Liver (tissue), 9 donors: Measurements from ENCODE around the gene KRTAP9-6. TPM values are rescaled to one million over a fixed set of nuclear protein-coding genes. Genes with fewer than 3 reads are reported as not detected.

Source experiments
- DNase-seq: peaks from one replicate; pipeline ENCODE4 v3.0.0-alpha.2; 2017; ENCODE audit warnings: low spot score
- H3K27ac ChIP-seq, 2 donors: one replicate each; pipeline ENCODE4 v1.7.0; 2013; ENCODE audit warnings: inconsistent platforms in 2 of 2, low read length in 2 of 2, control low read depth in 1 of 2, low read depth in 1 of 2, mild to moderate bottlenecking in 1 of 2
- H3K27me3 ChIP-seq, 4 donors: one replicate each; pipeline versions ENCODE4 v1.6.1 to v1.7.0; 2013; ENCODE audit warnings: low read length in 3 of 4, inconsistent platforms in 1 of 4, mild to moderate bottlenecking in 1 of 4, moderate library complexity in 1 of 4; ENCODE audit not compliant: control insufficient read depth in 4 of 4, insufficient read depth in 4 of 4
- H3K36me3 ChIP-seq, 4 donors: one replicate each; pipeline versions ENCODE4 v1.6.1 to v1.7.0; 2013; ENCODE audit warnings: low read length in 3 of 4, mild to moderate bottlenecking in 3 of 4, low read depth in 1 of 4, moderate library complexity in 1 of 4; ENCODE audit not compliant: control insufficient read depth in 4 of 4, insufficient read depth in 3 of 4
- H3K4me1 ChIP-seq, 4 donors: one replicate each; pipeline versions ENCODE4 v1.6.1 to v1.7.0; 2013; ENCODE audit warnings: low read length in 3 of 4, mild to moderate bottlenecking in 3 of 4, moderate library complexity in 1 of 4; ENCODE audit not compliant: control insufficient read depth in 4 of 4, insufficient read depth in 4 of 4
- H3K4me3 ChIP-seq, 3 donors: one replicate each; pipeline versions ENCODE4 v1.6.1 to v1.7.0; 2013; ENCODE audit warnings: low read length in 3 of 3, control low read depth in 1 of 3, low read depth in 1 of 3, mild to moderate bottlenecking in 1 of 3
- H3K9ac ChIP-seq, 2 donors: one replicate each; pipeline ENCODE4 v1.7.0; 2013; ENCODE audit warnings: low read length in 2 of 2, mild to moderate bottlenecking in 2 of 2, moderate library complexity in 2 of 2, control low read depth in 1 of 2, low read depth in 1 of 2
- H3K9me3 ChIP-seq, 4 donors: one replicate each; pipeline versions ENCODE4 v1.6.1 to v1.7.0; 2013; ENCODE audit warnings: low read length in 3 of 4; ENCODE audit not compliant: control insufficient read depth in 4 of 4
- ATF3 ChIP-seq: IDR thresholded peaks from 2 replicates; pipeline ENCODE4 v1.6.1; 2016; ENCODE audit warnings: antibody characterized with exemption
- CTCF ChIP-seq: fragments of 150-350 bp; IDR thresholded peaks from 2 replicates; pipeline ENCODE4 v1.5.1; 2017; ENCODE audit warnings: improper control_type of control experiment, low read depth, low read length; ENCODE audit not compliant: missing input control
- HNF4G ChIP-seq: IDR thresholded peaks from 2 replicates; pipeline ENCODE4 v1.6.1; 2016; ENCODE audit warnings: antibody characterized with exemption
- REST ChIP-seq: IDR thresholded peaks from 2 replicates; pipeline ENCODE4 v1.6.1; 2016; ENCODE audit warnings: antibody characterized with exemption, mild to moderate bottlenecking
- RXRA ChIP-seq, 2 donors: IDR thresholded peaks; 2 replicates each; pipeline ENCODE4 v1.6.1; 2017 to 2018; ENCODE audit warnings: antibody characterized with exemption in 2 of 2, mild to moderate bottlenecking in 1 of 2
- TAF1 ChIP-seq: conservative IDR thresholded peaks from 2 replicates; pipeline ENCODE4 v1.6.1; 2016; ENCODE audit warnings: antibody characterized with exemption, mild to moderate bottlenecking
- YY1 ChIP-seq: IDR thresholded peaks from 2 replicates; pipeline ENCODE4 v1.6.1; 2016; ENCODE audit warnings: antibody characterized with exemption, mild to moderate bottlenecking
- ZBTB33 ChIP-seq: IDR thresholded peaks from 2 replicates; pipeline ENCODE4 v1.6.1; 2016; ENCODE audit warnings: antibody characterized with exemption
- WGBS: extraction: QIAGEN DNeasy Blood & Tissue Kit; methylation state at CpG from one replicate; pipeline ENCODE4 v1.1.7; 2013; 5-methylcytosine and 5-hydroxymethylcytosine counted together
- polyA plus RNA-seq, 2 donors: library from polyadenylated mRNA; stranded (reverse) in 1 of 2; unstranded in 1 of 2; fragments of 200-250 nt in 1 of 2; fragments of >200 nt in 1 of 2; fragmentation: Nextera tagmentation in 1 of 2; extraction: Ambion mirVana in 1 of 2; gene quantifications; one replicate each; pipeline versions ENCODE4 v1.2.1 to v1.2.3, GENCODE V29; 2013 to 2015
- total RNA-seq, 2 donors: library from RNA; depleted of rRNA; stranded (reverse); fragments of >200 nt; gene quantifications; one replicate each; pipeline ENCODE4 v1.2.3, GENCODE V29; 2014
- donor health status: healthy.
- donor health status: healthy.
- donor health status: healthy.
- donor health status: healthy.
- donor health status: healthy.

The KRTAP9-6 gene
- total and polyA plus RNA-seq, 4 donors = not detected

- Histone ChIP-seq H3K27ac (no peak overlapping the region), H3K4me1 (no peaks in the 10 kb centered on the region), H3K27me3 (no peaks in the 10 kb centered on the region), H3K36me3 (no peaks in the 10 kb centered on the region), H3K9me3 (no peaks in the 10 kb centered on the region), H3K9ac (no peak overlapping the region), H3K4me3 (no peak overlapping the region)
- DNase-seq = no peak
- no peak for TF ChIP-seq HNF4G
- WGBS = 80% methylated on average over 1 of the region's 1 CpG
Observed at GRCh38 chr17:41296846-41297245, 31.7 kb downstream of the KRTAP9-6 start.

- H3K9ac ChIP-seq = no peak overlapping the region
- no peaks in the 10 kb centered on the region for H3K4me1 ChIP-seq
- no peak overlapping the region for H3K4me3 ChIP-seq
- no peak overlapping the region for H3K27ac ChIP-seq
- WGBS = 84% methylated on average over 20 of the region's 20 CpGs
- DNase-seq = no peak
- H3K9me3 ChIP-seq = no peaks in the 10 kb centered on the region
- H3K27me3 ChIP-seq = no peaks in the 10 kb centered on the region
- TF ChIP-seq REST = no peak
- no peak for TF ChIP-seq YY1
- TF ChIP-seq ZBTB33 = no peak
- no peak for TF ChIP-seq ATF3
- TF ChIP-seq HNF4G = no peak
- TF ChIP-seq CTCF = no peak
- no peak for TF ChIP-seq TAF1
- no peak for TF ChIP-seq RXRA (IDR thresholded peaks at IDR 0.05)
- no peaks in the 10 kb centered on the region for H3K36me3 ChIP-seq
Observed at GRCh38 chr17:41298458-41299135, 33.4 kb downstream of the KRTAP9-6 start.
